SK-N-SH treated with all-trans-retinoic acid at 6 μM for 48 hours (cell line): ENCODE results near the gene ZSCAN2.

Experiments used
- ATAC-seq: fragments of 200-7000 bp; cut with Tn5 transposase; 3 replicates; pipeline ENCODE4 v1.9.1; 2020; ENCODE audit warnings: mild to moderate bottlenecking, moderate library complexity
- ARNTL ChIP-seq: fragments of 450-650 bp; formaldehyde crosslinking; IDR thresholded peaks from 2 replicates; pipeline ENCODE4 v1.5.0; 2020; ENCODE audit warnings: low read depth, mild to moderate bottlenecking, moderate library complexity, borderline replicate concordance
- BACH2 ChIP-seq: fragments of 250-450 bp; sonication (Bioruptor Pico); IDR thresholded peaks from 2 replicates; pipeline ENCODE4 v1.9.0; 2021; ENCODE audit warnings: mild to moderate bottlenecking, borderline replicate concordance
- CREB5 ChIP-seq: fragments of 250-450 bp; sonication (Bioruptor Pico); IDR thresholded peaks from 2 replicates; pipeline ENCODE4 v1.5.1; 2020; ENCODE audit warnings: low read depth, mild to moderate bottlenecking, moderate library complexity
- ESRRG ChIP-seq: fragments of 250-450 bp; sonication (Bioruptor Pico); IDR thresholded peaks from 2 replicates; pipeline ENCODE4 v1.6.1; 2021; ENCODE audit warnings: mild to moderate bottlenecking
- ISL1 ChIP-seq: fragments of 250-450 bp; sonication (Bioruptor Pico); IDR thresholded peaks from 2 replicates; pipeline ENCODE4 v2.1.2; 2022; ENCODE audit warnings: mild to moderate bottlenecking, moderate library complexity
- OSR1 ChIP-seq: fragments of 250-450 bp; sonication (Bioruptor Pico); IDR thresholded peaks from 2 replicates; pipeline ENCODE4 v1.8.0; 2022; ENCODE audit warnings: moderate library complexity, mild to moderate bottlenecking, inconsistent platforms
- PATZ1 ChIP-seq: fragments of 250-450 bp; sonication (Bioruptor Pico); IDR thresholded peaks from 2 replicates; pipeline ENCODE4 v1.8.0; 2020; ENCODE audit warnings: mild to moderate bottlenecking, moderate library complexity, borderline replicate concordance
- POU6F1 ChIP-seq: fragments of 250-450 bp; sonication (Bioruptor Pico); IDR thresholded peaks from 2 replicates; pipeline ENCODE4 v1.8.0; 2021; ENCODE audit warnings: low read depth, mild to moderate bottlenecking, moderate library complexity, borderline replicate concordance
- PPARA ChIP-seq: fragments of 250-450 bp; sonication (Bioruptor Pico); IDR thresholded peaks from 2 replicates; pipeline ENCODE4 v1.5.0; 2020; ENCODE audit warnings: mild to moderate bottlenecking, borderline replicate concordance
- RARB ChIP-seq: fragments of 250-450 bp; sonication (Bioruptor Pico); IDR thresholded peaks from 2 replicates; pipeline ENCODE4 v1.8.0; 2021; ENCODE audit warnings: mild to moderate bottlenecking, moderate library complexity
- SNAI2 ChIP-seq: fragments of 250-450 bp; sonication (Bioruptor Pico); IDR thresholded peaks from 2 replicates; pipeline ENCODE4 v1.5.0; 2020; ENCODE audit warnings: mild to moderate bottlenecking, moderate library complexity
- TCF4 ChIP-seq: fragments of 250-450 bp; sonication (Bioruptor Pico); IDR thresholded peaks from 2 replicates; pipeline ENCODE4 v1.8.0; 2021; ENCODE audit warnings: mild to moderate bottlenecking, moderate library complexity, borderline replicate concordance
- TOX ChIP-seq: fragments of 250-450 bp; sonication (Bioruptor Pico); IDR thresholded peaks from 2 replicates; pipeline ENCODE4 v1.8.0; 2021; ENCODE audit warnings: mild to moderate bottlenecking, moderate library complexity, borderline replicate concordance
- TSHZ2 ChIP-seq: fragments of 250-450 bp; sonication (Bioruptor Pico); IDR thresholded peaks from 2 replicates; pipeline ENCODE4 v1.5.0; 2020; ENCODE audit warnings: mild to moderate bottlenecking, moderate library complexity
- ZC3H10 ChIP-seq: fragments of 250-450 bp; sonication (Bioruptor Pico); IDR thresholded peaks from 2 replicates; pipeline ENCODE4 v1.5.1; 2021; ENCODE audit warnings: mild to moderate bottlenecking, moderate library complexity
- ZFP3 ChIP-seq: fragments of 250-450 bp; sonication (Bioruptor Pico); IDR thresholded peaks from 2 replicates; pipeline ENCODE4 v1.5.0; 2020; ENCODE audit warnings: mild to moderate bottlenecking, moderate library complexity
- ZFP30 ChIP-seq: fragments of 450-650 bp; formaldehyde crosslinking; IDR thresholded peaks from 2 replicates; pipeline ENCODE4 v1.5.0; 2022; ENCODE audit warnings: mild to moderate bottlenecking, moderate library complexity
- ZNF70 ChIP-seq: fragments of 450-650 bp; formaldehyde crosslinking; IDR thresholded peaks from 2 replicates; pipeline ENCODE4 v1.5.0; 2020; ENCODE audit warnings: mild to moderate bottlenecking, moderate library complexity
- ZNF8 ChIP-seq: fragments of 450-650 bp; formaldehyde crosslinking; IDR thresholded peaks from 2 replicates; pipeline ENCODE4 v1.5.0; 2020; ENCODE audit warnings: mild to moderate bottlenecking, moderate library complexity

The ZSCAN2 gene

GRCh38 chr15:84594617-84595290, 6.1 kb upstream of the ZSCAN2 start:
- no peak for ATAC-seq
- TF ChIP-seq POU6F1 (CRISPR knock-in tag) (no peak), BACH2 (CRISPR knock-in tag) (no peak), PATZ1 (no peak), RARB (no peak), ARNTL (CRISPR knock-in tag) (no peak), ZNF8 (CRISPR knock-in tag) (no peak), ZC3H10 (CRISPR knock-in tag) (no peak), ESRRG (CRISPR knock-in tag) (no peak), CREB5 (CRISPR knock-in tag) (no peak), PPARA (no peak), OSR1 (CRISPR knock-in tag) (no peak), TSHZ2 (CRISPR knock-in tag) (no peak), ZFP3 (CRISPR knock-in tag) (no peak)

- TF ChIP-seq SNAI2 (CRISPR knock-in tag) (no peak), ZNF8 (CRISPR knock-in tag) (no peak), ISL1 (CRISPR knock-in tag) (no peak), ARNTL (CRISPR knock-in tag) (no peak), ZNF70 (CRISPR knock-in tag) (no peak), TCF4 (no peak), CREB5 (CRISPR knock-in tag) (no peak), ZFP3 (CRISPR knock-in tag) (no peak), PATZ1 (no peak), BACH2 (CRISPR knock-in tag) (no peak), PPARA (no peak)
- no peak for ATAC-seq
These were observed 5.1 kb upstream of the ZSCAN2 start for GRCh38 chr15:84595660-84596059.

GRCh38 chr15:84597296-84597695, 3.5 kb upstream of the ZSCAN2 start:
- no peak for ATAC-seq
- TF ChIP-seq ISL1 (CRISPR knock-in tag): no peak
- no peak for TF ChIP-seq TSHZ2 (CRISPR knock-in tag)
- TF ChIP-seq TOX (CRISPR knock-in tag): no peak
- TF ChIP-seq ESRRG (CRISPR knock-in tag): no peak
- no peak for TF ChIP-seq TCF4
- no peak for TF ChIP-seq ZFP30 (CRISPR knock-in tag)
- TF ChIP-seq POU6F1 (CRISPR knock-in tag): no peak
